Measurements from ENCODE around the gene EXTL1.

EXTL1 gene

DNA sequence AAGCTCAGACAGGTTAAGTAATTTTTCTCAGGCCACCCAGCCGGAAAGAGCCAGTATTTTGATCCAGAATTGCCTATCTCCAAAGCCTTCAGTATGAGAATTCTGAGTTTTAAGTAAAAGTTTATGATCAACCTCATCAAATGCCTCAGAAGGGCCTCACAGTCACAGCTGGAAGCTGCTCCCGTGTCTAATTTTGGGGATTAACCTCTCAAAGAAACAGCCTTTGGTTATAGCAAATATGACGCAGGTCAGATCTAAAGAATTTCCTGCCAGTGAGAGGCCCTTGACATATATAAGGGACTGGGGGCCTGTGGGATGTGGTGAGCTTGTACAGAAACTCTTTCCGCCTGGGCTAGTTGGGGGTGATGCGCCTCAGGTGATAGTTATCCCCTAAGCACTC, 2.3 kb downstream of the EXTL1 start:
- Histone ChIP-seq H3K4me3 (ENCODE audit: severe bottlenecking) (no peak overlapping the region), H3K4me1 (ENCODE audit: insufficient read depth, poor library complexity, severe bottlenecking) (peaks cover 5% of the 10 kb centered on the region), H3K27ac (ENCODE audit: poor library complexity, severe bottlenecking) (no peak overlapping the region), H3K9me3 (ENCODE audit: severe bottlenecking) (no peaks in the 10 kb centered on the region), H3K36me3 (ENCODE audit: low read depth) (no peaks in the 10 kb centered on the region), H3K27me3 (ENCODE audit: insufficient read depth, poor library complexity, severe bottlenecking) (no peaks in the 10 kb centered on the region)
- TF ChIP-seq, protein P1, sequence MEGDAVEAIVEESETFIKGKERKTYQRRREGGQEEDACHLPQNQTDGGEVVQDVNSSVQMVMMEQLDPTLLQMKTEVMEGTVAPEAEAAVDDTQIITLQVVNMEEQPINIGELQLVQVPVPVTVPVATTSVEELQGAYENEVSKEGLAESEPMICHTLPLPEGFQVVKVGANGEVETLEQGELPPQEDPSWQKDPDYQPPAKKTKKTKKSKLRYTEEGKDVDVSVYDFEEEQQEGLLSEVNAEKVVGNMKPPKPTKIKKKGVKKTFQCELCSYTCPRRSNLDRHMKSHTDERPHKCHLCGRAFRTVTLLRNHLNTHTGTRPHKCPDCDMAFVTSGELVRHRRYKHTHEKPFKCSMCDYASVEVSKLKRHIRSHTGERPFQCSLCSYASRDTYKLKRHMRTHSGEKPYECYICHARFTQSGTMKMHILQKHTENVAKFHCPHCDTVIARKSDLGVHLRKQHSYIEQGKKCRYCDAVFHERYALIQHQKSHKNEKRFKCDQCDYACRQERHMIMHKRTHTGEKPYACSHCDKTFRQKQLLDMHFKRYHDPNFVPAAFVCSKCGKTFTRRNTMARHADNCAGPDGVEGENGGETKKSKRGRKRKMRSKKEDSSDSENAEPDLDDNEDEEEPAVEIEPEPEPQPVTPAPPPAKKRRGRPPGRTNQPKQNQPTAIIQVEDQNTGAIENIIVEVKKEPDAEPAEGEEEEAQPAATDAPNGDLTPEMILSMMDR (IDR thresholded peaks at IDR 0.05; ENCODE audit: poor library complexity, severe bottlenecking): no peak
- no peak for ATAC-seq (ENCODE audit: low read depth)
- no peak for DNase-seq (ENCODE audit: low spot score)

DNA sequence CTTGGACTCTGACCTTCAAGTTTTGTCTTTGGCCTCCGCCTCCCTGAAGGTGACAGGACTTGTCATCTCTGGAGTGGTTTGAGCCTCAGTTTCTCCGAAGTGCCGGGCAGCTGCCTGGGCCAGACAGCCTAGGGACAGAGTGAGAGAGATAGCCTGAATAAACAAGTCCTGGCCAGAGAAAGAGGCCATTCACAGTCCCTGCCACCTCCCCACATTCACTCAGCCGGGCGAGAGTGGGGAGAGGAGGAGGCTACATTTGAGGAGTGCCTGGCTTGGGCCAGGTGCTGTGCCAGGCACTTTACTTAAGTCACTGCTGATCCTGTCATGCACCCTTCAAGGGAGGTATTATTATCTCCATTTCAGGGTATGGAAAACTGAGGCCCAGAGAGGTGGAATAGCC, 3.5 kb downstream of the EXTL1 start:
- no peak overlapping the region for H3K4me3 ChIP-seq (ENCODE audit: severe bottlenecking)
- no peak overlapping the region for H3K27ac ChIP-seq (ENCODE audit: poor library complexity, severe bottlenecking)
- H3K36me3 ChIP-seq (ENCODE audit: low read depth): no peaks in the 10 kb centered on the region
- H3K9me3 ChIP-seq (ENCODE audit: severe bottlenecking): no peaks in the 10 kb centered on the region
- ATAC-seq (ENCODE audit: low read depth) (no peak), DNase-seq (ENCODE audit: low spot score) (no peak)
- no peaks in the 10 kb centered on the region for H3K4me1 ChIP-seq (ENCODE audit: insufficient read depth, poor library complexity, severe bottlenecking)
- H3K27me3 ChIP-seq (ENCODE audit: insufficient read depth, poor library complexity, severe bottlenecking): no peaks in the 10 kb centered on the region
- TF ChIP-seq, protein P1 (IDR thresholded peaks at IDR 0.05; ENCODE audit: poor library complexity, severe bottlenecking): no peak

DNA sequence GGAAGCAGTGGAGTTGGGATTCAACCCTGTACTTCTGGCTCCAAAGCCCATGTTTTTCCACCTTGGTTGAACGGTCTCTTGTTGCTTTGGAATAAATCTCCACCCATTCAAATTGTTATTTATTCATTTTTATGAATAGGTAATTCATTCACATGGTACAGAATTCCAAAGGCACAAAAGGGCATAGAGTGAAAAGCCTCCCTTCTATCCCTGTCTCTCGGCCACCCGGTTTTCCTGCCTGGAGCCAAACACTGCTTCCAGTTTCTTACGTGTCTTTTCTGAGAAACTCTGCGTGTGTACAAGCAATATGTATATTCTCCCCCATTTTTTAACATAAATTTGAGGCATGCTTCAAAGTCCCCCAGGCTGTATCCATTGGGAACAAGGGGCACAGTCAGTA, 3.9 kb downstream of the EXTL1 start:
- no peak overlapping the region for H3K27ac ChIP-seq (ENCODE audit: poor library complexity, severe bottlenecking)
- ATAC-seq (ENCODE audit: low read depth) (no peak), DNase-seq (ENCODE audit: low spot score) (no peak)
- TF ChIP-seq, protein P1 (IDR thresholded peaks at IDR 0.05; ENCODE audit: poor library complexity, severe bottlenecking): no peak
- H3K9me3 ChIP-seq (ENCODE audit: severe bottlenecking): no peaks in the 10 kb centered on the region
- no peaks in the 10 kb centered on the region for H3K27me3 ChIP-seq (ENCODE audit: insufficient read depth, poor library complexity, severe bottlenecking)
- H3K4me1 ChIP-seq (ENCODE audit: insufficient read depth, poor library complexity, severe bottlenecking): no peaks in the 10 kb centered on the region
- no peak overlapping the region for H3K4me3 ChIP-seq (ENCODE audit: severe bottlenecking)
- H3K36me3 ChIP-seq (ENCODE audit: low read depth): no peaks in the 10 kb centered on the region

DNA sequence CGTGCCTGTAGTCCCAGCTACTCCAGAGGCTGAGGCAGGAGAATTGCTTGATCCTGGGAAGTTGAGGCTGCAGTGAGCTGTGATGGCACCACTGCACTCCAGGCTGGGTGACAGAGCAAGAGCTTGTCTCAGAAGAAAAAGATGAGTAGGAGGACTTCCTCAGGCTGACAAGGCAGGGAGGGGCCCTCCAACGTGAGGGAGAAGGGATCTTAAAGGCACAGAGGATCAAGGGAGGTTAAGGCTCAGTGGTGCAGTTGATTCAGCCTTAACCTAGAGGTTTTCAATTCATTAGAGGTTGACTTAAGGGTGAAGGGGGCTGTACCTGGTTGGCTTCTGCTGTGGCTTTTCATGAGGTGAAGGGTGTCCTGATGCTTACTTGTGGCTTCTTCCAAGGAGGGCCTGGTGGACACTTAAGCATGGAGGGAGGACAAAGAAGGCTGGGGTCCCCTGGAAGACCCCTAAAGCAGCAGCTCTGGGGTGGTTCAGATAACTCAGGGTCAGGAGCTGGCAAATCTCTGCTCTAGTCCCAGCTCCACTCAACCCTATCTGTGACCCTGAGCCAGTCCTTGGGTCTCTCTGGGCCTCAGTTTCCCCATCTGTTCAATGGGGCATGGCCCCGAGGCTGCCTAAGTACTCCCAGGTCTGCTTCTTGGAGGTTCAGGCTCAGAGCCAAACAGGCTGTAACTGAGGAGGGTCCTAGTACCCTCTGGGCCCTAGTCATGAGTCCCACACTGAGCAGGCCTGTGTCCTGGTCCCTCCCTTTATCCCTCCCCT, 6.3 kb downstream of the EXTL1 start:
- TF ChIP-seq, protein P1 (IDR thresholded peaks at IDR 0.05; ENCODE audit: poor library complexity, severe bottlenecking): no peak
- peak; percentile 33; the same call in 1 of the 3 replicates for ATAC-seq (ENCODE audit: low read depth)
- no peak for DNase-seq (ENCODE audit: low spot score)
- Histone ChIP-seq H3K27ac (ENCODE audit: poor library complexity, severe bottlenecking) (no peak overlapping the region), H3K4me3 (ENCODE audit: severe bottlenecking) (no peak overlapping the region), H3K36me3 (ENCODE audit: low read depth) (no peaks in the 10 kb centered on the region), H3K27me3 (ENCODE audit: insufficient read depth, poor library complexity, severe bottlenecking) (no peaks in the 10 kb centered on the region), H3K4me1 (ENCODE audit: insufficient read depth, poor library complexity, severe bottlenecking) (no peaks in the 10 kb centered on the region), H3K9me3 (ENCODE audit: severe bottlenecking) (no peaks in the 10 kb centered on the region)

DNA sequence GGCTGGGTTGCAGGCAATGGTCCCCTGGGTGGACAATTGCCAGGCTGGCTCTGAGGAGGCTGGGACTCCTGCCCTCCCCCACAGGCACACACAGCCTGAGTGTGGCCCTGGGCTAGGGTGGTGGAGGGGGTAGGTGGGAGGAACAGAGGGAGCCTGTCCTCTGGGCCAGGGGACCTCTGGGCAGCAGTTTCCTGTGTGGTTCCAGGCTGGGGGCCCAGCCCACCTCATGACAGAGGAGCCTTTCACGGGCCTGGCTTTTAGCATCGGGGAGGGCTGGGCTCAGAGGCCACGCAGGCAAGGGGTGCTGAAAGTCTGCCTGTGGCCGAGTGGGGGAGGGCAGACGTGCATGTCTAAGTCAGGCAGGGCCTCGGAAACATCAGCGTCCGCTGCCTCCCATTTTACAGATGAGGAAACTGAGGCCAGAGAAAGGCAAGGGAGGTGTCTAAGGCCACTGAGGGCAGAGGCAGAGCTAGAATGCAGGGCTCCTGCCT, 7.0 kb downstream of the EXTL1 start:
- H3K4me3 ChIP-seq (ENCODE audit: severe bottlenecking): no peak overlapping the region
- H3K27me3 ChIP-seq (ENCODE audit: insufficient read depth, poor library complexity, severe bottlenecking): no peaks in the 10 kb centered on the region
- no peaks in the 10 kb centered on the region for H3K4me1 ChIP-seq (ENCODE audit: insufficient read depth, poor library complexity, severe bottlenecking)
- H3K9me3 ChIP-seq (ENCODE audit: severe bottlenecking): no peaks in the 10 kb centered on the region
- DNase-seq (ENCODE audit: low spot score) (no peak), ATAC-seq (ENCODE audit: low read depth) (no peak)
- H3K27ac ChIP-seq (ENCODE audit: poor library complexity, severe bottlenecking): no peak overlapping the region
- TF ChIP-seq, protein P1 (IDR thresholded peaks at IDR 0.05; ENCODE audit: poor library complexity, severe bottlenecking): no peak
- H3K36me3 ChIP-seq (ENCODE audit: low read depth): no peaks in the 10 kb centered on the region

Data from RWPE2 (cell line).